A549 (cell line): ENCODE results near the gene RABGAP1L.

ENCODE experiments used
- BHLHE40 ChIP-seq: IDR thresholded peaks from 2 replicates; pipeline ENCODE4 v1.6.1; 2012; ENCODE audit warnings: low read depth, low read length, inconsistent platforms
- CHD2 ChIP-seq: fragments of 150-350 bp; IDR thresholded peaks from 2 replicates; pipeline ENCODE4 v1.6.1; 2014; ENCODE audit warnings: low read length; ENCODE audit not compliant: partially characterized antibody
- CTCF ChIP-seq: fragments of >200 bp; sonication (Bioruptor Twin); formaldehyde crosslinking; IDR thresholded peaks from 3 replicates; pipeline ENCODE4 v1.5.1; 2016
- ELK1 ChIP-seq: fragments of 150-350 bp; IDR thresholded peaks from 2 replicates; pipeline ENCODE4 v1.6.1; 2014; ENCODE audit warnings: low read depth, mild to moderate bottlenecking, low read length
- POLR2A ChIP-seq: IDR thresholded peaks from 2 replicates; pipeline ENCODE4 v1.6.1; 2012; ENCODE audit warnings: mild to moderate bottlenecking, low read length
- RFX5 ChIP-seq: fragments of 450-650 bp; IDR thresholded peaks from 2 replicates; pipeline ENCODE4 v1.7.1; 2014; ENCODE audit warnings: antibody characterized with exemption, mild to moderate bottlenecking, moderate library complexity
- USF2 ChIP-seq: fragments of 450-650 bp; IDR thresholded peaks from 2 replicates; pipeline ENCODE4 v1.6.1; 2014; ENCODE audit warnings: antibody characterized with exemption
- TF ChIP-seq, protein P1 (sequence below): IDR thresholded peaks from 2 replicates; pipeline ENCODE4 v1.6.1; 2012
- TF ChIP-seq, protein P2 (sequence below): fragments of 250-450 bp; sonication (Bioruptor Pico); IDR thresholded peaks from 2 replicates; pipeline ENCODE4 v1.5.0; 2021; ENCODE audit warnings: mild to moderate bottlenecking, moderate library complexity, borderline replicate concordance
- TF ChIP-seq, protein P3 (sequence below): fragments of 200-600 bp; sonication (generic); IDR thresholded peaks from 2 replicates; pipeline ENCODE4 v1.6.1; 2016; ENCODE audit warnings: antibody characterized with exemption, mild to moderate bottlenecking, moderate library complexity
- TF ChIP-seq, protein P4 (sequence below): fragments of >200 bp; sonication (Bioruptor Twin); formaldehyde crosslinking; IDR thresholded peaks from 2 replicates; pipeline ENCODE4 v1.6.1; 2016

DNA sequence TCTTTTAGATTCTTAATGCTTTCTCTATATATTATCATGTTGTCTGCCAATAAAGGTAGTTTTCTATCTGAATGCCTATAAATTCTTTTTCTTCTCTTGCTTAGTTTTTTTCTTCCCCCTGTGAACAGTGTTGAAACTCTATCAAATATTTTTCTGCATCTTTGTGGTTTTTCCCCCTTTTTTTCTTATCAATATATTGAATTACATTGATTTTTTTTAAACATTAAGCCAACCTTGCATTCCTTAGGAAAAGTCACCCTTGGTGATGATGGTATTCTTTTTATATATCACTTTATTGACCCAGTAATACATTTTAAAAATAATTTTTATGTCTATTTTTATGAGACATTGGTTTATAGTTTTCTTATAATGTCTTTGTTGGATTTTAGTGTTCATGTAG lies 131.7 kb downstream of the RABGAP1L start:
- TF ChIP-seq ELK1 (no peak), USF2 (no peak), CHD2 (no peak), CTCF (no peak), POLR2A (no peak), RFX5 (no peak), BHLHE40 (no peak)
- TF ChIP-seq, protein P1, sequence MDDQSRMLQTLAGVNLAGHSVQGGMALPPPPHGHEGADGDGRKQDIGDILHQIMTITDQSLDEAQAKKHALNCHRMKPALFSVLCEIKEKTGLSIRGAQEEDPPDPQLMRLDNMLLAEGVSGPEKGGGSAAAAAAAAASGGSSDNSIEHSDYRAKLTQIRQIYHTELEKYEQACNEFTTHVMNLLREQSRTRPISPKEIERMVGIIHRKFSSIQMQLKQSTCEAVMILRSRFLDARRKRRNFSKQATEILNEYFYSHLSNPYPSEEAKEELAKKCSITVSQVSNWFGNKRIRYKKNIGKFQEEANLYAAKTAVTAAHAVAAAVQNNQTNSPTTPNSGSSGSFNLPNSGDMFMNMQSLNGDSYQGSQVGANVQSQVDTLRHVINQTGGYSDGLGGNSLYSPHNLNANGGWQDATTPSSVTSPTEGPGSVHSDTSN = no peak
- TF ChIP-seq, protein P2, sequence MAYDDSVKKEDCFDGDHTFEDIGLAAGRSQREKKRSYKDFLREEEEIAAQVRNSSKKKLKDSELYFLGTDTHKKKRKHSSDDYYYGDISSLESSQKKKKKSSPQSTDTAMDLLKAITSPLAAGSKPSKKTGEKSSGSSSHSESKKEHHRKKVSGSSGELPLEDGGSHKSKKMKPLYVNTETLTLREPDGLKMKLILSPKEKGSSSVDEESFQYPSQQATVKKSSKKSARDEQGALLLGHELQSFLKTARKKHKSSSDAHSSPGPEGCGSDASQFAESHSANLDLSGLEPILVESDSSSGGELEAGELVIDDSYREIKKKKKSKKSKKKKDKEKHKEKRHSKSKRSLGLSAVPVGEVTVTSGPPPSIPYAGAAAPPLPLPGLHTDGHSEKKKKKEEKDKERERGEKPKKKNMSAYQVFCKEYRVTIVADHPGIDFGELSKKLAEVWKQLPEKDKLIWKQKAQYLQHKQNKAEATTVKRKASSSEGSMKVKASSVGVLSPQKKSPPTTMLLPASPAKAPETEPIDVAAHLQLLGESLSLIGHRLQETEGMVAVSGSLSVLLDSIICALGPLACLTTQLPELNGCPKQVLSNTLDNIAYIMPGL (CRISPR knock-in tag) = no peak
- TF ChIP-seq, protein P3, sequence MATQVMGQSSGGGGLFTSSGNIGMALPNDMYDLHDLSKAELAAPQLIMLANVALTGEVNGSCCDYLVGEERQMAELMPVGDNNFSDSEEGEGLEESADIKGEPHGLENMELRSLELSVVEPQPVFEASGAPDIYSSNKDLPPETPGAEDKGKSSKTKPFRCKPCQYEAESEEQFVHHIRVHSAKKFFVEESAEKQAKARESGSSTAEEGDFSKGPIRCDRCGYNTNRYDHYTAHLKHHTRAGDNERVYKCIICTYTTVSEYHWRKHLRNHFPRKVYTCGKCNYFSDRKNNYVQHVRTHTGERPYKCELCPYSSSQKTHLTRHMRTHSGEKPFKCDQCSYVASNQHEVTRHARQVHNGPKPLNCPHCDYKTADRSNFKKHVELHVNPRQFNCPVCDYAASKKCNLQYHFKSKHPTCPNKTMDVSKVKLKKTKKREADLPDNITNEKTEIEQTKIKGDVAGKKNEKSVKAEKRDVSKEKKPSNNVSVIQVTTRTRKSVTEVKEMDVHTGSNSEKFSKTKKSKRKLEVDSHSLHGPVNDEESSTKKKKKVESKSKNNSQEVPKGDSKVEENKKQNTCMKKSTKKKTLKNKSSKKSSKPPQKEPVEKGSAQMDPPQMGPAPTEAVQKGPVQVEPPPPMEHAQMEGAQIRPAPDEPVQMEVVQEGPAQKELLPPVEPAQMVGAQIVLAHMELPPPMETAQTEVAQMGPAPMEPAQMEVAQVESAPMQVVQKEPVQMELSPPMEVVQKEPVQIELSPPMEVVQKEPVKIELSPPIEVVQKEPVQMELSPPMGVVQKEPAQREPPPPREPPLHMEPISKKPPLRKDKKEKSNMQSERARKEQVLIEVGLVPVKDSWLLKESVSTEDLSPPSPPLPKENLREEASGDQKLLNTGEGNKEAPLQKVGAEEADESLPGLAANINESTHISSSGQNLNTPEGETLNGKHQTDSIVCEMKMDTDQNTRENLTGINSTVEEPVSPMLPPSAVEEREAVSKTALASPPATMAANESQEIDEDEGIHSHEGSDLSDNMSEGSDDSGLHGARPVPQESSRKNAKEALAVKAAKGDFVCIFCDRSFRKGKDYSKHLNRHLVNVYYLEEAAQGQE = no peak
- TF ChIP-seq, protein P4, sequence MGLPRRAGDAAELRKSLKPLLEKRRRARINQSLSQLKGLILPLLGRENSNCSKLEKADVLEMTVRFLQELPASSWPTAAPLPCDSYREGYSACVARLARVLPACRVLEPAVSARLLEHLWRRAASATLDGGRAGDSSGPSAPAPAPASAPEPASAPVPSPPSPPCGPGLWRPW = no peak
